Brain pericyte (primary cell): ENCODE measurements around the gene CASS4.

Experiments used
- DNase-seq: peaks from one replicate; pipeline ENCODE4 v3.0.0-alpha.2; 2012; ENCODE audit warnings: low read depth, low spot score

Gene CASS4

DNA sequence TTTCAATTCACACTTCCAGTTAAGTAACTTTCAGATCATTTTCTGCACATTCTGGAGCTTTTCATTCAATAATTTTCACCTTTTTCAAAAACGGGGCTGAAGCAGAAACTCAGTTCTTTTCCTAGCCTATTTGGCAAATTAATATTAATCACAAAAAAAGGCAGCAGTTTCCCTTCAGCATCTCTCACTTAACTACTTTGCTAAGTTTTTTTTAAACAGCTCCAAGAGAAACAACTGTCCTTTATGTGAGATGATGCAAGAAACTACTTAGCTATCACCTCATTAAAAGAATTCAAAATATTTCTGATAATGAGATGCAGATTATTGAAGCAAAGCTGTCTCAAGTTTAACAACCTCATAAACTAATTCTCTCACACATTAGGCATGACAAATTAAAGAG lies 11.8 kb downstream of the CASS4 start:
- no peak for DNase-seq

- no peak for DNase-seq
These were observed 12.9 kb downstream of the CASS4 start for GRCh38 chr20:56424931-56425330.

DNA sequence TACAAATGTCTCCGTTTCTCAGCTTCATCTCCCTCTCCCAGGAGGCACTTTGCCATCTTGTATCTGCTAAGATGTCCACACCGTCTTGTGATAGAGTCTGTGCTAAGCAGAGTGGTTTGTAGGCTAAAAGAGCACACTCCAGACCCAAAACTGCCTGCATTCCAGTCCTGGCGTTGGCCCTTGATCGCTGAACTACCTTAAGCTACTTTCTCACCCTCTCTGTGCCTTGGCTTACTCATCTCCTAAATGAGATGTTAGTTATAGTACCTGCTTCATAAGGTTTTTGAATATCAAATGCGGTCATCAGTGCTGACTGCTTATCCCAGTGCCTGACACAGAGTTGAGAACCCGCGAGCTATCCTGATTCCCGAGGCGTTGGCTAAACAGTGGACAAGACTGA lies 14.0 kb downstream of the CASS4 start:
- no peak for DNase-seq

GRCh38 chr20:56426926-56427325 lies 14.9 kb downstream of the CASS4 start:
- DNase-seq, result no peak

GRCh38 chr20:56427797-56428196 lies 15.7 kb downstream of the CASS4 start:
- no peak for DNase-seq

DNA sequence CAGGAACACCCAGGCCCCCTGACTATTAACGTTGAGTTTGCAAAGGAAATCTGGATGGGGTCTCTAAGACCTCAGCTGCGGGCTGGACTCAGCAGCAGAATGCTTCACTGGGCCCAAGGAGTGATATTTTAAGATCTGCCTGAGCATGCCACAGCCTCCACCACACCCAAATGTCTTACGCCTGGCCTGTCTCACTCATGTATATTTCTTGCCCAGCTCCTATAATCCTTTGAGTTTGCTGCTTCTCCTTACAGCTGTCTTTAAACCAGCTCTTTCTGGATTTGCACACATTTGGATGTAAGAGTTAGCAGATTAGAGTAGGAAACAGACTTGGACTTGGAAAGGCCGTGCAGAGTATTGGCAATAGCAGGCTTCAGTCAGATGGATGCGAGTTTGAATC lies 16.4 kb downstream of the CASS4 start:
- no peak for DNase-seq

DNA sequence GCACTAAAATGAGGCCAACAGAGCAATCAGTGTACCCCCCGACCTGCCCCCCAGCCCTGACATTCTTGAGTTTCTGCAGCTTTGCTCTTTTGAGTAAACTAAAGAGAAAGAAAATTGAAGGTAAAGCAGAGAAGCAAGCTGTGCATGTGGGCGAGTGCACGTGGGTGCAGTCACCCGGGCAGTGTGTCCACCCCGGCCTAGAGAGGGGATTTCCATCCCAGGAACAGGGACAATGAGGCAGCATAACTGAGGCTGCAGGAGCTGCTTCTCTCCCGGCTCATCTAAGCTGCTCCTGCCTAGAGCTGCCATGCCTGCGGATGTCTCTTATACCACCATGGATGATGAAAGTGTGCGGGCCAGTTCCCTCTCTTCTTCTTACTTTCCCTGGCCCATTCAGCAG lies 16.8 kb downstream of the CASS4 start:
- DNase-seq, result no peak

- no peak for DNase-seq
These were observed 17.4 kb downstream of the CASS4 start for GRCh38 chr20:56429502-56429901.

- DNase-seq, result no peak
These were observed 17.9 kb downstream of the CASS4 start for GRCh38 chr20:56429941-56430340.

DNA sequence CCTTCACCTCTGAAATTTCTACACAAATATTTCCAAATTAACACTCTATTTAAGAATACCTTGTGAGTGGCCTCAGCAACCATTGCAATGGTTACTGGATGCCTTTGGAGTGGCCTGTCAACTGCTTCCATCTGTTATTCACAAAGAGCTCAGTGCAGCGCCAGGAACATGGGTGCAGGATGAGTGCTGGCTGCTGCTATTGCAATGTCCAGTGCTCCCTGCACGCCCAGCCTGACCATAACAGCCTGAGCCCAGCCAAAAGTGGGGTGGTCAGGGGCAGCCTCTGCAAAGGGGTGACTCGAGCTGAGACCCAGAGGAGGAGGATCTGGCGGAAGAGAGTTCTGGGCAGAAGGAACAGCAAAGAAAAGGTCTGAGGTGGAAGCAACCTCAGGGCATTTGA lies 18.4 kb downstream of the CASS4 start:
- no peak for DNase-seq

- no peak for DNase-seq
These were observed 18.9 kb downstream of the CASS4 start for GRCh38 chr20:56430957-56431356.

DNA sequence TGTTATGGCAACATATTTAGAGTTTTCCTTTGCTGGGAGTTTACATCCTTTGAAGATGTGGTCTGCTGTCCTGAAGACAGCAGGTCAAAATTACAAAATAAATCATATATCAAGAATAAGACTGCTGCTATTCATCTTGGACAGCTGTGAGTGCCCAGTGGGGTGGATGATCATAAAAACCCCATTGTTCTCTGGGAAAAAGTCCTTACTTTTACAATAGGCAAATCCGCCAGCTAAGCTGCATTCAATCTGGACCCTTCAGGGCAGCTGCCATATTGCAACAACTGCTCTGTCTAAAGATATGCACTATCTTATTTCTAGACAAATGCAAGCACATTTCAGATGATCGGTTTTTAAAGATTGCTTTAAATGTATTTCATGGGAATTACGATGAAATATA lies 19.4 kb downstream of the CASS4 start:
- DNase-seq, result no peak

DNA sequence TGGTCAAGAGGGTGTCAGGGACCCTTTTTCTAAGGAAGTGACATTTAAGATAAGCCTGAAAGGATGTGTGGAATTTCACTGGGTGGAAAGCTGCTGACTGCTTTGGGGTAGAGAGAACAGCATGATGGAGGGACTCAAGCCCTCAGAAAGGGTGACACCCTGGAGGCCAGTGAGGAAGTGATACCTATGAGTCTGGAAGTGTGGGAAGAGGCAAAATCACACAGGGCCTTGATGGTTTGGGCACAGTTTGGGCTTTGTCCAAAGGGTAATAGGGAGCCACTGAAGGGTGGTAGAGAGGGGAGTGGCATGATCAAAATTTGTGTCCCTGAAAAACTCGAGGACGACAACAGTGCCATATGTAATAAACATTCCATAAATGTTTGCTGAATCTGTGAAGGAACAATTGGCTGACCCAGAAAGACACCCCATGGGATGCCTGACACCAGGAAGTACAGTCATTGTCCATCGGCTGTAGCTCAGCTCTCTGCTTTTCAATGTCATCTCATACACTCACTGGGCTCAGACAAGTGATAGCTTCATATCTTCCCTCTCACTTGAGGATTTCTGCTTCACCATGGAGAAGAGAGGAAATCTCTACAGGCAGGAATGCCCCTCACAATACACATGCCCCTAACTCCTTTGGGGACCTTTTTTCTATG lies 21.3 kb downstream of the CASS4 start:
- no peak for DNase-seq

GRCh38 chr20:56433880-56434255 lies 21.8 kb downstream of the CASS4 start:
- no peak for DNase-seq

GRCh38 chr20:56437196-56437960 lies 25.3 kb downstream of the CASS4 start:
- no peak for DNase-seq

GRCh38 chr20:56438284-56438683 lies 26.2 kb downstream of the CASS4 start:
- no peak for DNase-seq

- DNase-seq, result no peak
These were observed 27.8 kb downstream of the CASS4 start for GRCh38 chr20:56439771-56440291.

DNA sequence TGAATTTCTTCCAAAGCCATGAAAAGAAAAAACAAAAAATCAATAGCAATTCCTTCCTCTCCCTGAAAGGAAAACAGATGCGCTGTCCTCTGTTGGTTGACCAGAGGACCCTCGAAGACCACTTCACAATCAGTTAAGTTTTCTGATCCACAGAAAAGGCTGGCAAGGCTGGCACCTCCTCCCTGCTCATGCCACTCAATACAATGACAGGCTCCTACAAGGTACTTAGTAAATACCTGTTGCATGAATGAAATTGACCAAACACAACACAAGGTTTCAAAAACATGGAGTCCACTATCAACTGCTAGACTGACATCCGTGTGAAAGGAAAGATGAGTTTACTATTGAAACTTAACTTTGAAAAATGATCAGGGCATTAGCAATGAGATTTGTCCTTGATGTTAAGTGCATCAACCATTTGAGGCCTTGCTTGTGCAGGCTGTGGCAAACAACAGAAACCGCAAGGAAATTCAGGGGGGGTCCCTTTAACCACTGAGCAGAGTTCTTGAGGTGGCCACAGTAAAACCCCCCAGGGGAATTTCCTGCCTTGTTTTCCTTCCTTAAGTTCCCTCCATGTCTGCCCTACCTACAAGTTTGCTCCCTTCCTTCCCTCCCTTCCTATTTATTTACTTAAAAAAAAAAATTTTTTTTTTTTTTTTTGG lies 28.4 kb downstream of the CASS4 start:
- no peak for DNase-seq

DNA sequence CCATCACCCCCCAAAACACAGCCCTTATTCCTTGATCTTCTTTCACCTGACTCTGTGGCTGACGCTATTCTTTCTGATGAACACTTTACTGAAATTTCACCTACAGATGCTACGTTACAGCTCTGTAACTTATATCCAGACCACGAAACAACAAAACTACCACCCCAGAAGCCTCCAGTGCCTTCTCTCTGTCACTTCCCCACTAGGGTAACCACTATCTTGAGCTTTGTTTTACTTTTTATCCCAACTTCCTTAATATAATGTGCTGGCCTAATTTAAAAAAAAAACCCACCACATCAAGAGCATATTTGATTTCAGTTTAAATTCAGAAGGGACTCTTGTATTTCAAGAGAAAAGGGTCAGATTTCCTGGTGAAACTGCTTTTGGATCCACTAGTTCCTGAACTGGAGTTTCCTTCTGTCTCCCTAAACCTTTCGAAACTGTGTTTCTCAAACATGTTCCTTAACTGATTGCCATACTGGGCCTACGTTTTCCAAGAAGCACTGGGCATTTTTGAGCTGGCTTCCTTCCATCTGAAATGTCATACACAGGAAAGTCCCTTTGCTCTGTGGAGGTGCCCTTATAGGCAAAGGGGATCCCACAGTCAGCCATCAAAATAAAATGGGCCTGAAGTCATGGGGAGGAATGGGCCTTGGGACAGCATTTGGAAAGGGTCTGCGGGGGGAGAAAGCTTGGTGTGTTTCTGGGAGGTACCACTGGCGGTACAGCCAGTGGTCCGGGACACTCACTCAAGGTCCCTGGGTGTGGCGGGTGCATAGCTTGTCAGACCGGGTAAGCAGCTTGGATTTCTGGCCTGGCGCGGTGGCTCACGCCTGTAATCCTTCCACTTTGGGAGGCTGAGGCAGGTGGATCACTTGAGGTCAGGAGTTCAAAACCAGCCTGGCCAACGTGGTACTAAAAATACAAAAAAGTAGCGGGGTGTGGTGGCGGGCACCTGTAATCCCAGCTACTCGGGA lies 30.6 kb downstream of the CASS4 start:
- no peak for DNase-seq

- no peak for DNase-seq
These were observed 31.8 kb downstream of the CASS4 start for GRCh38 chr20:56443654-56444540.

DNA sequence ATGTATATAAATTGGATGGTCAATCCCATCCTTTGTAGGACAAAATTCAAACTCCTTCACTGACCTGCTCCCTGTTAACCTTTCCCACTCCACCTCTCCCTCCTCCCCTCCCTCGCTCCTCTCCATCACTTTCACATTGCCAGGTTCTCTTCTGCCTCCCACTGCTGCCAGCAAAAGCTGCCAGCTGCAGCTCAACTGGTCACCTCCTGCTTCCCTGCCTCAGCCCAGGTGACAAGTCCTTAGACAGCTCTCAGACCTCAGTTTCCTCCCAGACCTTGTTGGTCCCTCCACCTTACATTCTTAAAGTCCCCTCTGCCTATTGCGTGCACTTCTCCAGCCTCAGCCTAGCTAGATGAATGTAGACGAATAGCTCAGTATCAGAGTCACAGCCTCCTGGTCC lies 33.1 kb downstream of the CASS4 start:
- DNase-seq, result no peak
